Left colon (tissue), 2 donors: ENCODE results near the gene MDFI. TPM values are rescaled to one million over a fixed set of nuclear protein-coding genes. Genes with fewer than 3 reads are reported as not detected.

Experiments used
- ATAC-seq: fragments of 200-7000 bp; cut with Tn5 transposase; one replicate; pipeline ENCODE4 v1.9.1; 2020; ENCODE audit warnings: mild to moderate bottlenecking, moderate library complexity
- DNase-seq, 2 donors: peaks; one replicate each; pipeline ENCODE4 v3.0.0-alpha.2; 2020
- intact Hi-C, 2 donors: fragments of 100-400 bp; cut with DNase I in 1 of 2; cut with micrococcal nuclease in 1 of 2; formaldehyde crosslinking; loops; one replicate each; pipeline versions ENCODE4 v1.11.2 to v1.14.0; 2022; cut with DNase I, micrococcal nuclease
- total RNA-seq, 2 donors: library from RNA; stranded (reverse); fragmentation: NEBNext Ultra II Directional; extraction: Animal tissue kit (Norgen Biotek cat#: 25700); gene quantifications; one replicate each; pipeline ENCODE4 v1.2.1, GENCODE V29; 2021
- donor health status: DM: no; HTN: no; CAD: no.
- donor health status: DM: yes; HTN: yes; CAD: no.

MDFI gene
- total RNA-seq, 2 donors from 2014 or later: 1.1 to 1.6 TPM

DNA sequence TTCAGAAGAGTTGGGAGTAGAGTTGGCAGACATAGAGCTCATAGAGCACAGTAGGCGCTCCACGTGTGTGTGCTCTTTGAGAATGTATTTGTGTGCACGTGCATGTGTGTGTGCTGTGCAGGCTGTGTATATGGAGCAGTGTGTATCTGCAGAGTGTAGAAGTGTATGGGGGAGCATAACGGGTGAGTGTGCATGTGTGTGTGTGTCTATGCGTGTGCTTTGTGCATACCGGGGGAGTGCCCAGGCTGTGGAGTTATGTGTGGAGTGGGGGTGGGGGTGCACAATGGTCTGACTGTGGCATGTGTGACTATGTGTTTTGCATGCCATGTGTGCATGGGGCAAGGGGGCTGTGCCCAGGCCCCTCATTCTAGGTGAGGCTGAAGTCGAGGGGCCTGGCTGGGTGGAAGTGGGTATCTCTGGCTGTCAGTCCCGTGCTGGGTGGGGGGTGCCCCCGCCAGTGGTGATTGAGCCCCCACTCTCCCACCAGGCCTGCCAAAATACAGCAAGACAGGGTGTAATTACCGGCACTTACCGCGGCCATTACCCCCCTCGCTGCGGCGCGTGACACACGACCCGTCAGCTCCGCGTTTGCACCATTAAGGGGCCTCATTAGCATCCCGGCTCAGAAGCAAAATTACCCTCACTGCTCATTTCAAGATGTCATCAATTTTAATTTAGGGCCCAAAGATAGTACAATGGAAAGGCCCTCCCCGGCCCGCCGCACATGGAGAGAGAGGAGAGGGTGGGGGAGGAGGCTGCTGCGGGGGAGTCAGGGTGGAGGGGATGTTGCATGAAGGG is 39.1 kb downstream of the MDFI start:
- ATAC-seq (no peak), DNase-seq (no peak)
- intact Hi-C loops: no loop called here

DNA sequence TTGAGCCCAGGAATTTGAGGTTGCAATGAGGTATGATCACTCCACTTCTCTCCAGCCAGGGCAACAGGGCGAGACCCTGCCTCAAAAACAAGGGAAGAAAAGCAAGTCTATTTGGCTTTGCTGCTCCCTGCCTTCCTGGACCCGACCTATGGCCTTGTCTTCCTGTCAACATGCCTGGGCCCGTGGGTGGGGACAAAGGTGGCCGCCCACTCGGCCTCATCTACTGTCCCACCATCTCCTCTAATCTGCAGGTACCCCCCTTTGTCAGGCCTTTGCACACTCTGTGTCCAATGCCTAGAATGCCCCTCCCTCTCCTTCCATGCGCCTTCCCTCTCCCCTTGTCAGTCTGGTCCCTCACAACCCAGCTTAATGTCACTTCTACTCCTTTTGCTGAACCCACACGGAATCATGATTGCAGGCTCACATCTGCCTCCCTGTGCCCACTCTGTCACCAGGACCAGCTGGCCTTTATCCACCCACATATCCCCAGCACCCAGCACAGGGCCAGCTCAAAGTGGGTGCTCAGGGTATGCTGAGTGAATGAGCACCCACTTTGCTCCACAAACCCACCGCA is 40.3 kb downstream of the MDFI start:
- intact Hi-C loops: no loop called here
- ATAC-seq (no peak), DNase-seq (no peak)

DNA sequence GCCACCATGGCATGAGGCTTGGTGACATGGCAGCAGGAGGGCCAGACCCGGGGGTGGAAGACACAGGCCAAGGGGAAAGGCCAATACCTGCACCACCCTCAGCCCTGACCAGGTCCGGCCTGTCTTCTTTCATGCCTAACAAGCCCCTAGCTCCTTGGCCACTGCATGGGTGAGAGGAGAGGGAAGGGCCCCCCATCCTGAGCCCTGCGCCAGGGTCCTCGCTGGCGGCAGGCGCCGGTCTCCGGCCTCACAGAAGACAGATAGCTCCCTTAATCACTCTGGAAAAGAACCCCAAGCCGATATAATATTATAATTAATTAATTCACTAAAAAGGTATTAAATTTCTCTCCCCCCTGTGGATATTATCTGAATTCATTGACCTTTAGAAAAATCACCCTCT is 41.4 kb downstream of the MDFI start:
- no peak for DNase-seq
- no peak for ATAC-seq
- intact Hi-C loops: loop anchor here in 1 of 2 donors (10.0 kb wide), 1 partner anchor 305 kb away; no protein-coding TSS in a partner anchor

DNA sequence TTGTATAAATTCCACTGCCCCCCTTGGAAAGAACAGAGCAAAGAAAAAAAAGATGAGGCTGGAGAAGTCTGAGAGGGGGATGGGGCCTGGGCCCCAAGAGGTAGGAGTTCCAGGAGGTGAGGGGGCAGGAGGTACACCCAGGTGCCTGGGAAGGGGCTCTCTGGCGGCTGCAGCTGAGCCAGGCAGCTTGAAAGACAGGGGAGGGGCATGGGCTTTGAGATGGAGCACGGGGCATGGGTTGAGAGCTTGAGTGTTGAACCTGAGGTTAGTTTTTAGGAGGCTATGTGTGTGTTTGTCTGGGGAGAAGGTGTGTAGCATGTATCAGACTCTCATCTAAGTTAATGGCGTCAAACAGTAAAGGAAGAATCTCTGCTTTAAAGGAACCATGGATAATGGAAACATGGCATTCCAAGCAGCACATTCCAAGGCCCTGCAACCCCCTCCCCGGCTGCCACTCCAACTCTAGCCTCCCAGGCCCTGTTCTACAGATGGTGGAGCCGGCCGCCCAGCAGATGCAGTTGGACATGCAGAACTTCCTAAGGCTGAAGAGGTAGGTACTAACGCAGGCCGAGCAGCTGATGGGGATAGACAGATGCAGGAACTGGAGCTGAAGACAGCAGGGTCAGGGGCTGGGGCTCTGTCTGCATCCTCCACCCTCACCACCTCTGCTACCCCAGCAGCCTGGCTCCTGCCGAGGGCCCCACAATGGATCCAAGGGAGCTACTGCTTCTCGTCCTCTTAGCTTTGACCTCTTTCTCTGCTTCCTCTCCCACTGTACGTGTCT is 42.1 kb downstream of the MDFI start:
- DNase-seq (no peak), ATAC-seq (no peak)
- intact Hi-C loops: loop anchor here in 1 of 2 donors (10.0 kb wide), 1 partner anchor 306 kb away; no protein-coding TSS in a partner anchor

DNA sequence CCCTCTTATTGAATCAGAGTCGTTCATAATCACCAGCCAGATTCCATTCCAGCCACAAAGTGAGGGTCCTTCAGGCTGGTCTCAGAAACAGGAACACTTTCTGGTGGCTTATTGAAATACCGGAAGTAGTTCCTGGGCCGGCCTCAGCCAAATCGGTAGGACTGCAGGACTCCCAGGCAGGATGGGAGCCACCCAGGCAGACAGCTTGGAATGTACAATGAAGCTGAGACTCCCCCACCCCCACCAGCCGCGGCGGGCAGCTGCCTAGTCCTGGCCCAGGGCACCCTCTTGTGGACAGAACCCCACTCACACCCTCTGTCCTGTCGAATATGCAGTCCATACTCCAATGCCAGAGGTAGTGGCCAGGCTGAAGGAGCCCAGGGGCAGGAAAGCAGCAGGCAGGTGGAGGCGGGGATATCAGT is 43.8 kb downstream of the MDFI start:
- ATAC-seq (peak; percentile 88), DNase-seq (peak; percentile 88 to 93)
- intact Hi-C loops: loop anchor here (2.0 to 10.0 kb wide), 2 partner anchors 79 to 307 kb away; no protein-coding TSS in a partner anchor

DNA sequence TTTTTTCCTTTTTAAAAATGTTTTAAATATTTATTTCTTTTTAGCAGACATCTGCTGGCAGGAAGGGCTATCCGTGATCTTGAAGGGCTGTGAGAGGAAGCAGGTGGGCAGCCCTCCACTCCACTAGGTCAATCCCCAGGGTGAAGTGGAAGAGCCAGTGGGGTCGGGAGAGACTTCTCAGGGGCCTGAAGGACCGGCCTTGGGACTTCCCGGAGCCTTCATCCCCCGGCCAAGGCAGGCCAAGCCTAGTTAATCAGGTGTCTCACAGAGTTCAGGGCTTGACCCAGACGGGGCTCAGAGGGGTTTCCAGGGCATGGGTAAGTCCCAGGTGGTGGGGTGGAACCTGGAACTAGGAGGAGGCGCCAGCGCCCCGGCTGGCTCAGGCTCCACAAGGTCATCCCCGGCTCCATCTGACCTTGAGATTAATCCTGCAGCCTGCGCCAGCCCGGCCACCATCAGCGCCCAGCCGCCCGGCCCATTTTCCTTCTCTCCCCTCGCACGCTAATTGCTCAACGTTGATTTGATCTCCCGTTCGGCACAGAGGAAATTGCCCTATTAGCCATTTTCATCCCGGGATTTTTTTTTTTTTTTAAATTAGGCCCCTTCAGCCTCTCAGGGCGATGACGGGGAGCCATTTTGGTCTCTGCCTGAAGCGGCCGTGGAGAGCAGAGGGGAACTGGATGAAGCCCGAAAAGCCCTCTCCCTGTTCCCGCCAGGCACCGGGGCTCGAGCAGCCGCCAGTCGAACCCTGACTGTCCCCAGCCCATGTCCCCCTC is 44.4 kb downstream of the MDFI start:
- intact Hi-C loops: loop anchor here (2.0 to 10.0 kb wide), 2 partner anchors 80 to 308 kb away; no protein-coding TSS in a partner anchor
- DNase-seq (peak in 1 of 2 donors; percentile 23), ATAC-seq (peak; percentile 4)

DNA sequence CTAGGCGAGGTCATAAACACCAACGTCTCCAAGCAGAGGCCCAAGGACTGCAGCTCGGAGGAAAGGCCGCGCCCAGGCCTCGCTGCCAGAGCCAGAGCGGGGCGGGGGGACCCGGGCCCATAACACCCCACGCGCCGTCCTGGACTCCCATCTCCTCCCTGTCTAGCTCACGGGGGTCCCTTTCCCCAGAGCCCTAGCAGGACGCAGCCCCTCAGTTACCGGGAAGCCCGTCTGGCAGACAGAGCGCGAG is 44.9 kb downstream of the MDFI start:
- DNase-seq (no peak), ATAC-seq (peak; percentile 44)
- intact Hi-C loops: loop anchor here (2.0 to 10.0 kb wide), 2 partner anchors 80 to 308 kb away; no protein-coding TSS in a partner anchor

DNA sequence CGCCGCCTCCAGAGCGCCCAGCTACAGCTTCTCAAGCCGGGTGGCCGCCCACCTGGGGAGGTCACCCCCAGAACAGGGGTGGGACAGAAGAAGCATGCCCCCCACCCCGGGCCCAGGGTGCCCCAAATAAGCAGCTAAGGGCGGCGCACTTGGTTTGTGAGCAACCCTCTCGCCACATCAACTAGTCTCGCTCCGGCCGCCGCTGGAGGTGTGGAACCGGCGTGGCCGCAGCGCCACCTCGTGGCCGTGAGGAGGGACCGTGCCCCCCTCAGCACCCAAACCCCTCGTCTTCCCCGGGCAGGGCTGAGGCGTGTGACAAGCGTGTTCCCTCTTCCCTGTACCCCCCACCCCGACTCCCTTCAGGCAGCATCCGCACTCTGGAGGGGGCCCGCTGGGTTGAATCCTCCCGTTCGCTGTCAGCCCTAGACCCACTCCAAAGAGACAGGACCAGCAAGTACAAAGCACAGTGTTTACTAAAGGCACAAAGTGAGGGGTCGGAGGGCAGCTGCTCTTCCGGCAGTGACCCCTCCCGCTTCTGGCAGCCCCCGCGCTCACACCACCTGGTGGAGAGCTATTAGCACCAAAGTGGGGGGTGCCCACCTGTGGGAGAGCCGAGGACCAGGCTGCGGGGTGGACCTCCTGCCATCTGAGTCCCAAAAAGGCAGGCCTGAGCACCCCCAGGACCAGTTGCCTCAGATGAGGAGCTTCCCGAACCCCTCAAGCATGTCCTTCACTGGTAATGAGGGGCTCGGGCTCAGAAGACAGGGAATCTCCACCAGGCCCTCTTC is 45.4 kb downstream of the MDFI start:
- intact Hi-C loops: loop anchor here (2.0 to 10.0 kb wide), 2 partner anchors 81 to 309 kb away; no protein-coding TSS in a partner anchor
- ATAC-seq: peak; percentile 69
- peak; percentile 64 to 87 for DNase-seq

DNA sequence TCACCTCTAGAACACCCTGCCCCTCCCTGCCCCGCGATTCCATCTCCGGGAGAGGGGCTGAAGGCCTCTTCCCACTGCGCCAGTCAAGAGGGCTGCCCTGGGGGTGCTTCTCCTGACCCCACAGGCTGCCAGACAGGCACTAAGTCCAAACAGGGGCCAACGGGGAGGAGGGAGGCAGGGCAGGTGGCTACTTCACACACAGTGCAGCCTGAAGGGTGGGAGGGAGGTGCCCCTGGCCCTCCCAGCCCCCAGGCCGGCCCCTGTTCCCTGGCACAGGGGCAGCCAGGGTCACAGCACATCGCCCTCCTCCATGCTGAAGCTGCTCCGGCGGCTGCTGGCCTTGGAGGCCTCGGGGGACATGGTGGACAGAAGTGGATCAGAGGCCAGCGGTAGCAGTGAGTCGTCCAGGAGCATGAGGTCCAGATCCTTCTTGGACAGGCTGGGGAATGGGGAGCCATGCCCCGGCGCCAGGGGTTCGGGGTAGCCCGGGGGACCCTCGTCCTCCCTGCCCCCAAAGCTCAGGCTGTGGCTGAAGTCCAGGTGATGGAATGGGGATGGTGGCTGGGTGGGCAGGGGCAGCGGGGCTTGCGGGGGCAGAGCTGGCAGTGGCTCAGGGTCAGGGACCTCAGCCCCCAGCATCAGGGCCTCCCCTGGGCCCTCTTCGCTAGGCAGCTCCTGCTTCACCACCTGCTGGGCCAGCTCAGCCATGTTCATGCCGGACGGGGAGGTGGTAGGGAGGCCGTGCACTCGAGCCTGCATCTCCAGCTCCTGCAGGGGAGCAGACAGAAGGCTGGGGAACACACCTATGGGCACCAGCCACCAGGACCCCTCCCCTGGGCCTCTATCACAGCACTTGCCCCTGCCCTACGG is 46.3 kb downstream of the MDFI start:
- ATAC-seq (no peak), DNase-seq (no peak)
- intact Hi-C loops: loop anchor here (5.0 to 10.0 kb wide), 2 partner anchors 310 to 317 kb away; no protein-coding TSS in a partner anchor

DNA sequence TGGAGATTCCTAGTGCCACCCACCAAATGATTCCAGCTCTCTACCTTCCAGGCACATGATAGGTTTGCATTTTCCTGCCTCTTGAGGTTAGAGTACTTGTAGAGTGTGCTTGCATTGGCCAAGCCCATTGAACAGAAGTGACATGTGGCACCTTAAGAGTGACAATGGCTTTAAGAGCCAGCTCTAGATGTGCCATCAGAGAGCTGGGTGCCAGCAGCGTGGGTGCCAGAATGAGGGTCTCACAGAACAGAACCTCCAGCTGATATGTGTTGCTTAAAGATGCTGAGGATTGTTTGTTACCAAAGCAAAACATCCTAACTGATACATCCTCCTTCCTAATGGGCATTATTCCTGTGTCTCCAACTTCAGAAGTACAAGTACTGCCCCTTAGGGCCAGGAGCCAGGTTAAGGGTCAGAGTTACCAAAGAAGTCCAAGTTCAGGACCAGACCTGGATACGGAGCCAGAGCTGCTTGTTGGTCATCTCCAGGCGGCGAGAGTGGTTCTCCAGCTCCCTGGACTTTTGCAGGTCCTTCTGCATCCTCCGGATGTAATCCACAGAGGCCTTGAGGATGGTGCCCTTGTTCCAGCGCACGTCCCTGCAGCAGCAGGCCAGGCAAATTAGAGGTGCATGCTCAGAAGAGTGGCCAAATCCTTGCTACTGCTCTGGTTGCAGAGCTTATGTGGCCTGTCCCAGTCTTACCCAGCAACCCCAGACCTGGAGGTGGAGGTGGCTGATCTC is 47.5 kb downstream of the MDFI start:
- intact Hi-C loops: loop anchor here (5.0 to 10.0 kb wide), 2 partner anchors 311 to 319 kb away; no protein-coding TSS in a partner anchor
- DNase-seq (no peak), ATAC-seq (no peak)

DNA sequence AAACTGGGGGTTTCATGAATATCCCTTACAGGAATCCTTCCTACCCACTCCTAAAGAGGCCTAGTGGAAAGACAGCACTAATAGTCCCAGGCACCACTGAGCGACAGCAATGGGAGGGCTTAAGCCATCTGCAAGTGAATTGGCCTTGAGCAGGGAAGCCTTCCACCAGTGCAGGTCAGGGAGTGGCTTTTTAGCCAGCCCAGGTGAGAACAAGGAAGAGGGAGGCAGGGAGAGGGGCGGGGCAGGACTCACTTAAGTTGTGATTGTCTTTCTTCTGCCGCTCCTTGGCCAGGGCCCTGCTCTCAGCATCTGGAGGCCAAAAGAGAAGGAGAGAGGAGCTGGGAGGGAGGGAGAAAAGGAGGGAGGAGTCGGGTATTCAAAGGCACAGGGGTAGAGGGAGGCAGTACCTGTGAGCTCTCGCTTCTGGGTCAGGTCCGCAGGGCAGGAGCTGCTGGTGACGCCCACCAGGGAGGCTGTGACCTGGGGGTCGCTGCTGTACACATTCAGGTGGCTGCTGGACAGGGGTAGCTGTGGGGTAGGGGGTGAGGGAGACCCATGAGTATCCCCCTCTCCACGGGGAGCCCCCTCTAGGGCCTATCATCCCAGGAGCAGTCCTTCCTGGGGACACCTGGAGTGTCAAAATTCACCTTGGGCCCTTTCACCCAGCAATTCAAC is 49.4 kb downstream of the MDFI start:
- intact Hi-C loops: loop anchor here (5.0 to 10.0 kb wide), 2 partner anchors 313 to 320 kb away; no protein-coding TSS in a partner anchor
- DNase-seq (peak; percentile 75 to 82), ATAC-seq (peak; percentile 79)

DNA sequence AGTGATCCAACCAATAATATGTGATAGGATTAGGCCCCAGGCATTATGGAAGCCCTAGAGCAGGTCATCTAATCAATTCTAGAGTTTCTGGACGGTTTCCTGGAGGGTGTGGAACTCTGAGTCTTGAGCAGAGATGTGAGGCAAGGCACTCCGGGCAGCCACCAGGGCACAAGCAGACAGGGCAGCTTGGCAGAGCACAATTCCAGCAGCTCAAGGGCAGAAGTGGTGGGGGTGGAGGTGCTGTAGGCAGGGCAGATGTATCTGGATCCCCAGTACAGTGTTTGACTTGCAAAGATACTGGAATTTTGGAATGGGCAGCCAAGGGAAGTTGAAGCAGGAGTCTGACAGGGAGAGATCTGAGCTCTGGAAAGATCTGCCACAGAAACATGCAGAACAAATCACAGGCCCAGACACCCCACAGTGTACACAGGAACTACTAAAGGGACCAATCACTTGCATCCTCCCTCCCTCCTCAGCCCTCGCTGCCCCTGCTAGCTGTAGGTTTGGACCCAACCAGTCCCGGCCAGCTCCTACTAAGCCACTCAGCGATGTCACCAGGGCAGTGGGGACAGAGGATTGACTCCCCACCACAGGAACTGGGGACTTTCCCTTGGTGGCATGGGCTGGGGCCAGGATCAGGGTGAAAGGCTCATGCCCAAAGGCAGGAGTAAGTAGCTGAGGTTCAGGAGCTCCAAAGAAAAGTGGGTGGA is 50.1 kb downstream of the MDFI start:
- ATAC-seq: no peak
- no peak for DNase-seq
- intact Hi-C loops: loop anchor here (5.0 to 10.0 kb wide), 2 partner anchors 314 to 321 kb away; no protein-coding TSS in a partner anchor

DNA sequence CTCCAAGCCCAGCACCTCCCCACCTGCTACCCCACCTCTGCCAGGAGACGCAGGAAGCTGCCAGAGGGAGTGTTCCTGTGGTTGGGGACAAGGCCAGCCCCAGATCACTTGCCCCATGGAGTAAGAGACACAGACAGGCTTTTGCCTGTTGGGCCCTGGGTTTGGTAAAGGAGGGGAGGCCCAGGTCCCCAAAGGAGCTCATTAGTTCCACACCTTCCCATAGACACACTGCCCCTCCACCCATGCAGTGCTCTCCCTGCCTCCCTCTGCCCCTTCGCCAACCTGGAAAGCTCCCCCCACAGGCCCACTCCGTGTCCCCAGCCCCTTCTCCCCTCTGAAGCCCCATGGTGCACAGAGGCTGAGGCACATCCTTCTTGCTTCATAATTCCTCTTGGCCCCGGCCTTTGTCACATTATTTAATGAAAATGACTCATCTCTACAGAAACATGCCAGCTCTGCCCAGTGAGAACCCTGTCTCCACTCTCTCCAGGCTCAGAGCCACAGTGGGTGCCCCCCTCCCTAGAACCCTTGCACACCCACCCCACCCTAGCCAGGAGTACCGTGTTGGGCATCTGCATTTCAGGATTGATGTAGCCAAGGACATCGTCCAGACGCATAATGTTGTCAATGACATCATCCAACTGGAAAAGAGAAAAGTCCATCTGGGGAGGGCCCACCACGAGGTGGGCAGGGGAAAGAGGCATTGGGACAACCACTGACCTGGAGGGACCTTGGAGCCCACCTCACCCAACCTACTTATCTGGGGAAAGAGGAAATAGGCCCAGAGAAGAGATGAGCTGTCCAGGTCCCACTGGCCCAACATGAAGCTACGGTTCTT is 51.1 kb downstream of the MDFI start:
- DNase-seq (no peak), ATAC-seq (no peak)
- intact Hi-C loops: loop anchor here (5.0 to 10.0 kb wide), 2 partner anchors 315 to 322 kb away; no protein-coding TSS in a partner anchor
